Gastrocnemius medialis (tissue), 4 donors: ENCODE measurements around the gene TTLL8.

Experiments
- CTCF ChIP-seq, 5 experiments: fragments of 450-650 bp in 3 of 5; fragments of 200-600 bp in 2 of 5; sonication (generic) in 2 of 5; IDR thresholded peaks in 4 of 5; conservative IDR thresholded peaks in 1 of 5; 1 replicate in 4 of 5; 2 replicates in 1 of 5; pipeline ENCODE4 v1.5.1; 2016 to 2019; ENCODE audit warnings: antibody characterized with exemption in 5 of 5, mild to moderate bottlenecking in 3 of 5, moderate library complexity in 3 of 5
- POLR2A ChIP-seq, 2 donors: fragments of 450-650 bp; IDR thresholded peaks; one replicate each; pipeline ENCODE4 v1.6.1; 2017; ENCODE audit warnings: antibody characterized with exemption in 2 of 2, mild to moderate bottlenecking in 2 of 2, moderate library complexity in 2 of 2

- TF ChIP-seq CTCF (IDR thresholded peaks at IDR 0.05 in 4 of 5, conservative IDR thresholded peaks at IDR 0.05 in 1 of 5), result no peak
- no peak for TF ChIP-seq POLR2A (IDR thresholded peaks at IDR 0.05)
Measured at GRCh38 chr22:49976439-49977175, 81.5 kb downstream of the TTLL8 start.
